Kasumi-1 (cell line): ENCODE data around the gene TRAK2.
A peak's percentile ranks its signal among the peaks of the same experiment; 100 is the strongest.
"Not testable (repeated sequence)": the region's sequence is repeated elsewhere in the genome, so short reads cannot be mapped to it uniquely, and the experiment has no call there.

Experiments used
- DNase-seq, 2 experiments: peaks; one replicate each; lab custom pipeline; 2025; lab: John Stamatoyannopoulos, UW

The TRAK2 gene

DNA sequence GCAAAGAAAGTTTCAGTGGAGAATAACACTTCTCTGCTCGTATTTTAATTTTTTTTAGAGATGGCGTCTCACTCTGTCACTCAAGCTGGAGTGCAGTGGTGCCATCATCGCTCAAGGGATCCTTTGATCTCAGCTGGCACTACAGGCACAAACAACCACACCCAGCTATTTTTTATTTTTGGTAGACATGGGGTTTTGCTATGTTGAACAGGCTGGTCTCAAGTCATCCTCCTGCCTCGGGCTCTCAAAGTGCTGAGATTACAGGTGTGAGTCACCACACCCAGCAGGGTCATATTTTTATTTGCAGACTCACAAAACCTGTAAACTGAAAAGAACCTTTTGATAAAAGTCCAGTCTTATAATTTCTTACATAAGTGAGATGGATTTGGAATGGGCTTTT lies 2.6 kb downstream of the TRAK2 start:
- no peak for DNase-seq

DNA sequence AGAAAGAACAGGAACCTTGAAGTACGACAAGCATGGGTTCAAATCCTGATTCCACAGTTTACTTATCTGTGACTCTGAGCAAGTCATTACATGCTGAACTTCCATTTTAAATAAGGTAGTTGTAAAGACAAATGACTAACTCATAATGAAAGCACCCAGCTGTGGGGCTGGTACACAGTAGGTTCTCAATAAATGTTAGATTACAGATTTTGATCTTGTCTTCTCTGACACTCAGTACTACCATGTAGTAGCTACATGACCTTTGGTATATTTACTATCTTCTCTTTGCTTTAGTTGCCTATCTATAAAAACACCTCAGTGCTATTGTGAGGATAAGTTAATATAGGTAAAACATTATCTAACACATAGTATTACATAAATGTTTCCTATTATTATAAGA lies 3.2 kb downstream of the TRAK2 start:
- DNase-seq = no peak

DNA sequence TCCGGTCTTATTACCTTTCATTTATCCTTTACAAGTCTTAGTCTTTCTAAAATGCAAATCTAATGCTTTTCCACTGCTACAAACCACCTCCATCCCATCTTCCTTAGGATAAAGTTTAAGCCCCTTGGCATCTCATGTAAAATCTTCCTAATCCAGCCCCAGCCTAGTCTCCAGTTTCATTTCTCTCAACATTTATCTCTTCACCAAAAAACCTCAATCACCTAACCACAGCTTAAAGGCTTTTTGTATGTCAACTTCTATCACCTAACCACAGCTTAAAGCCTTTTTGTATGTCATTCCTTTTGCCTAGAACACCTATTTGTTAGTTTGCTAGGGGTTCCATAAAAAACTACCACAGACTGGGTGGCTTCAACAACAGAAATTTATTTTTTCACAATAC lies 4.2 kb downstream of the TRAK2 start:
- DNase-seq = no peak

DNA sequence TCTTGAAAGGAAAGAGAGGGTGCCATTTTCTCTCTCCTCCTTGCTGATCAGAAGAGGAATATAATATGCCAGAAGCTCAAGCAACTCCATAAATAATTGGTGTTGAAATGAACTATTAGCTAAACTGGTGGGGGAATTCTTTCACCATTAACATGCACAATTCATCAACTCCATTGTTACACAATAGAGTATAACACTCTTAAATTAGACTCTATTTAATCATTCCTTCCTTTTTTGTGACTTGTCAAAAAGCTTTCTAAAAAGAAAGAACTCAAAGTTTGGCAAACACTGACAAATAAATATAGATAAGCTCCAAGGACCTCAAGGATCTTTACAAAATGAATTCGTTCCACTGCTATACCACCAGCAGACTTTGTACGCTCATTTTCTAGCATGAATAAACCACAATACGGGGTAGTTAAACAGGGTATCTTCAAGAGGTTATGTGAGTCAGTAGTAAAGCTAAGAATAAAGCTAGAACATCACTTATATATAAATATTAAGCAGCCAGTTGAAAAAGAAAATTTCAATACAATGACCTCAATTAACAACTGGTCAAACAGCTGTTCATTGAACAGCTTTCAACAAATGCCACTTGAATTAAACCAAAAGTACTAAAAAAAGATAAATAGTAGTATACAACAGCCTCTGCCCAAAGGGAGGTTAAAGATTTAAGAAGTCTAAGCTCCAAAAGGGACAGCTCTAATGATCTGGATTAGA lies 6.4 kb downstream of the TRAK2 start:
- no peak for DNase-seq

DNA sequence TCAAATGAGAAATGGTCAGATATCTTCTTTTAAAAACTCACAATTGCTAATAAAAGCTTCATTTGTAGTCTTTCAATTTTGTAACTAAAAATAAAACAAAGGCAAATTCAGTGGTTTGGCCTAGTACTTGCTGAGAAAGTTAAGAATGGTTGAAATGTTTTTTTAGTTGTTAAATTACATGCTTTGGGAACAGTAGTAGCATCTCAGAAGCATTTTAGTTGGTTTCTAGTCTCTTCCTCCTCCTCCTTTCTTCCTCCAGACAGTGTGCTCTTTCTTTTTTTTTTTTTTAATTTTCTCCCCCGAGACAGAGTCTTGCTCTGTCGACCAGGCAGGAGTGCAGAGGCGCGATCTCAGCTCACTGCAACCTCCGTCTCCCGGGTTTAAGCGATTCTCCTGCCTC lies 9.8 kb downstream of the TRAK2 start:
- no peak for DNase-seq

DNA sequence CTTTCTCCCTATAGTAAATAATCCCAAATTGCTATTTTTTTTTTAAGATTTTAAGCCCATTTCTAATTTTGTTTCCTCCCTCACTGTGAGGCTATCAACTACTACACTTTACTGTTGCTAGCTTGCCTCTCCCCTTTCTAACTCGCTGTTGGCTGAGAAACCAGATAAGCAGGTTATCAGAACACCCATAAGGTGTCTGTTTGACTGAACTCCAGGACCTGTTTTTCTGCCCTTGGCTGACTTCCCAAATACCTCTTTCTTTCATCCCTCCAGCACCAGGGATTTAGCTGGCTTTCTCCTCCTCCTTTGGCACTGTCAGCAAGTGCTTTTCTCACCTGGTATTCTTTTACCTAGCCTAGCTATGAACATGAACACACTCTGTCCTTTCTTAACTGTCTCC lies 11.1 kb downstream of the TRAK2 start:
- no peak for DNase-seq

DNA sequence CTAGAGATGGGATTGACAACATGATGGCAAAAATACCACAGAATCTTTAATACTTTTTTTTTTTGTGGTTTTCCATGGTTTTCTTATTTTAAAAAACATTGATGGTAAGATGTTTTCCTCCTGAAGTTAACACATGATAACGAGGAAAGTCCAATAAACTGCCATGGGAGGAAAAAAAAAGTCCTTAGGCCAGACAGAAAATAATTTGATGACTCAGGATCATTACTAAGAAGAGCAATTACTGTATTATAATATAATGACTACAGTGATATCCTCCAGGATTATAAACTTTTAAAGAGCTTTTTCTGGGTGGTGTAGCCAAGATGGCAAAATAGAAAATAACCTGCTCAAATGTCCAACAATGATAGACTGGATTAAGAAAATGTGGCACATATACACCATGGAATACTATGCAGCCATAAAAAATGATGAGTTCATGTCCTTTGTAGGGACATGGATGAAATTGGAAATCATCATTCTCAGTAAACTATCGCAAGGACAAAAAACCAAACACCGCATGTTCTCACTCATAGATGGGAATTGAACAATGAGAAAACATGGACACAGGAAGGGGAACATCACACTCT lies 11.8 kb downstream of the TRAK2 start:
- not testable (repeated sequence) for DNase-seq

DNA sequence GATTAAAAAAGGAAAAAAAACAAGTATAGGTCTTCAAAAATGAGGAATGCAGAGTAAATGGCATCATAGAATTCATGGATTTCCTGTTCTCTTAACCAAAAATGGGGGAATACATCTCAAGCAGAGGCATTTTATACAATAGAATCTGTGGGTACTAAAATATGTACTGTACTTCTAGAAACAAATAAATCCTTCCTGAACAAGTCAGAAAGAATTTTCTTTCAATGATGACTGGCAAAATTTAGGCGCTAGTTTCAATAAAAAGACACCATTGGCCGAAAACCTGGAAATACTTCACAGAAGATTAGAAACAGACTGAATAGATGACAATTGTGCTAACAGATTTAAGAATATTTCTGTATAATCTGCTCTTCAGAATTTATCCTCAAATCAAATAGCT lies 15.1 kb downstream of the TRAK2 start:
- DNase-seq = no peak

DNA sequence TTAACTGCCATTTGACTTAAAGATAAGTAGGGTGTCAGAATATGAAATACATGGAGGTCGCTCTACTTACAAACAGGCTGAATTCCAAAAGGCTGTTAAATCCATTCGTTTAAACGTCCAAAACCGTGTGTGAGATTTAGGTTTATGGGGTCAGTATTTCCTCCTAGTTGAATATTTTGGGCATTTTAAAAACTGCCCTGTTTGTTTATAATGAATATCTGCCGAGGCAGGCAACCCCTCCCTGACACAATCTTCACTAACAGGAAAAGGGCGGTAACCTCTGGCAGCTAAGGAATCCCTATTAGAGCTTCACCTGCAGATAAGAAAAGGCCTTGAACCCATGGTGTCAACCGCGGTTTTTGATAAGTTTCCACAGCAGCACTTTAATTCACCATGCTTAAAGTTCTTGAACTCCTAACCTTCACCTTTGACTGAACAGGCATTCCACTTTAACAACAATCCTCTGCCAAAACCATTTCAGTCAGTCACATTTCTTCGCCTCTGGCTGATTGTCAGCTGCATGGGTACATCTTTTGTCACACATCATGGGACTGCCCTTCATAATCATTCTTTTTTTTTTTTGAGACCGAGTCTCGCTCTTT lies 17.8 kb downstream of the TRAK2 start:
- no peak for DNase-seq

DNA sequence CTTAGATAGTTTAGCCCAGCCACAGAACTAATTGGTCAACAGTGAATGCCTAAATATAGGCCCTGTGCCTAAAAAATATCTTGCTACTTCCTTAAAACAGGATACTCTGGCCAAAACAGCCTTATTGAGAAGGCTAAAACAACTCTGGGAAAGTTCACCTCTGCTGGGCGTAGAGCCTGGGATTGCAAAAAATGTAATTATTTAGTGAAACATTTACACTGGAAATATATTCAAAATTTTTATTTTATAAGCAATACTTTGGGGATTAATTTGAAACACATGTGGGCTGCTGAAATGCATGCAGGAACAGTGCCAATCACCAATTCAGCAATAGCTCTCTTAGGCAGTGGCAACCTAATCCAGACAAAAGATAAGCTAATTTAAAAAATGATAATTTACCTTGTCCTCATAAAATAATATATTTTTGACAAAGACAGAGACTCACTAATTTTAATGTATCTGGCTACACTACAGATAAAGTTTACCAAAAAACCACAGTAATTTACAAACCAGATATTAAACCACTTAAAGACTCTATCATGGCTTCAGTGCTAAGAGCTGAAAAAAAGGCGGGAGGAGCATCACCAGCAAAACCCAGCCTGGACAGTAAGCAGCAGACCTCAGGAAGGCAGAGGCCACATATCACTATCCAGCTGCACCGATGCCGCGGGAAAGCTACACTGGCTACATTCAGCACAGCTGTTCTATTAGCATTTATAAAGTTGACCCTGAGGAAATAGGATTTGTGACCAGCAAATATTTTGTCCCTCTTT lies 18.5 kb downstream of the TRAK2 start:
- no peak for DNase-seq

DNA sequence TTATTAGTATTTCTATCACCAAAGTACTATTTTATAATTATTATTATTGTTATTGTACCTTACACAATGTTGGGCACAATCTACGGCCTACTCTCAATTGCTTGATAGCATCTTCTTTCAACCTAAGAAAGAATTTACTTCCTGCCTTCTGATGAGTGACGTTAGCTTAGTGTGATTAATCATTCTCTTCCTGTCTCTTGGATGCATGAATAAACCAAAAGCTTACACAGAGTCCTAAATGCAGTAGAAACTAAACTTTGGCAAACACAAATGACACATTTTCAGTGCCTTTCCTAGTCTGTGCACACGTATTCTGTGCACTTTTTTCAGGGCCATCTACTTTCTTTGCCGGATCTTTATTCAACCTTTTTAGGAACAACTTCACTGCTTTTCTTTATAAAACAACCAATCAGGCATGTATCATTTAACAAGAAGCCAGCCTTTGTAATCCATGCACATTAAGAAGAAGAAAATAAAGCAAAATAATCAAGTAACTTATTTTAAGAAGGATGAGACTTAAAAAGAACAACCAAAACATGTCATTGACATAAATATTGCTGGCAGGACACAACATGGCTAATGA lies 19.1 kb downstream of the TRAK2 start:
- DNase-seq = peak; percentile 10 to 22

DNA sequence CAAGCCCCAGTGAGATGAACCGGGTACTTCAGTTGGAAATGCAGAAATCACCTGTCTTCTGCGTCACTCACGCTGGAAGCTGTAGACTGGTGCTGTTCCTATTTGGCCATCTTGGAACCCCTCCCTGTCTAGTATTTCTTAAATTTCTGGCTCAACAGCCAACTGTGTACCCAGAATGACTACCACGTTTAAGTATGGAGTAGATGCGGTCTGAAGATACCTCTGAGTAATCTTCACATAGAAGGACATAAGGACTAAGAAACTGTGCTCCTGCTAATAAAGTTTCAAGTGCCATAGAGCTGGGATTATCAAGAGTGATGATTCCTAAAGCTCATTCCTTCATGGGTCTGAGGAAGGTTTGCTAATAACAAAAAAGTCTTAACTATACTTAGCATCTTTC lies 20.4 kb downstream of the TRAK2 start:
- DNase-seq = no peak

DNA sequence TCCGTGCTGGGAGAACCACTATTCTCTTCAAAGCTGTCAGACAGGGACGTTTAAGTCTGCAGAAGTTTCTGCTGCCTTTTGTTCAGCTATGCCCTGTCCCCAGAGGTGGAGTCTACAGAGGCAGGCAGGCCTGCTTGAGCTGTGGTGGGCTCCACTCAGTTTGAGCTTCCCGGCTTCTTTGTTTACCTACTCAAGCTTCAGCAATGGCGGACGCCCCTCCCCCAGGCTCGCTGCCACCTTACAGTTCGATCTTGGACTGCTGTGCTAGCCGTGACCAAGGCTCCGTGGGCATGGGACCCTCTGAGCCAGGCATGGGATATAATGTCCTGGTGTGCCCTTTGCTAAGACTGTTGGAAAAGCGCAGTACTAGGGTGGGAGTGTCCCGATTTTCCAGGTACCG lies 20.9 kb downstream of the TRAK2 start:
- not testable (repeated sequence) for DNase-seq

DNA sequence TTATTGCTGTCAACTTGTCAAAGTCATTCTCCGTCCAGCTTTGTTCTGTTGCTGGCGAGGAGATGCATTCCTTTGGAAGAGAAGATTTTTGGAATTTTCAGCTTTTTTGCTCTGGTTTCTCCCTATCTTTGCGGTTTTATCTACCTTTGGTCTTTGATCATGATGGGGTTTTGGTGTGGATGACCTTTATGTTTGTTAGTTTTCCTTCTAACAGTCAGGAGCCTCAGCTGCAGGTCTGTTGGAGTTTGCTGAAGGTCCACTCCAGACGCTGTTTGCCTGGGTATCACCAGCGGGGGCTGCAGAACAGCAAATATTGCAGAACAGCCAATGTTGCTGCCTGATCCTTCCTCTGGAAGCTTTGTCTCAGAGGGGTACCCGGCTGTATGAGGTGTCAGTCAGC lies 21.4 kb downstream of the TRAK2 start:
- DNase-seq = not testable (repeated sequence)

DNA sequence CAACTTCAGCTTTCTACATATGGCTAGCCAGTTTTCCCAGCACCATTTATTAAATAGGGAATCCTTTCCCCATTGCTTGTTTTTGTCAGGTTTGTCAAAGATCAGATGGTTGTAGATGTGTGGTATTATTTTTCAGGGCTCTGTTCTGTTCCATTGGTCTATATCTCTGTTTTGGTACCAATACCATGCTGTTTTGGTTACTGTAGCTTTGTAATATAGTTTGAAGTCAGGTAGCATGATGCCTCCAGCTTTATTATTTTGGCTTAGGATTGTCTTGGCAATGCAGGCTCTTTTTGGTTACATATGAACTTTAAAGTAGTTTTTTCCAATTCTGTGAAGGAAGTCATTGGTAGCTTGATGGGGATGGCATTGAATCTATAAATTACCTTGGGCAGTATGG lies 22.9 kb downstream of the TRAK2 start:
- not testable (repeated sequence) for DNase-seq

DNA sequence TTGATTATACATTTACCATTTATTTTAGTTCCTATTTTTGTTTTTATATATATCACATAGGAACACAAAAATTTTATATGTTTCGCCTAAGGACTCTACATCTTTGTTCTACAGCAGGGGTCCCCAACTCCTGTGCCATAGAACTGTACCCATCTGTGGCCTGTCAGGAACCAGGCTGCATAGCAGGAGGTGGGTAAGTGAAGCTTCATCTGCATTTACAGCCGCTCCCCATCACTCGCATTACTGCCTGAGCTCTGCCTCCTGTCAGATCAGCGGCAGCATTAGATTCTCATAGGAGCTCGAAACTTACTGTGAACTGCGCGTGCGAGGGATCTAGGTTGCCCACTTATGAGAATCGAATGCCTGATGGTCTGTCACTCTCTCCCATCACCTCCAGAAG lies 25.3 kb downstream of the TRAK2 start:
- DNase-seq = no peak

DNA sequence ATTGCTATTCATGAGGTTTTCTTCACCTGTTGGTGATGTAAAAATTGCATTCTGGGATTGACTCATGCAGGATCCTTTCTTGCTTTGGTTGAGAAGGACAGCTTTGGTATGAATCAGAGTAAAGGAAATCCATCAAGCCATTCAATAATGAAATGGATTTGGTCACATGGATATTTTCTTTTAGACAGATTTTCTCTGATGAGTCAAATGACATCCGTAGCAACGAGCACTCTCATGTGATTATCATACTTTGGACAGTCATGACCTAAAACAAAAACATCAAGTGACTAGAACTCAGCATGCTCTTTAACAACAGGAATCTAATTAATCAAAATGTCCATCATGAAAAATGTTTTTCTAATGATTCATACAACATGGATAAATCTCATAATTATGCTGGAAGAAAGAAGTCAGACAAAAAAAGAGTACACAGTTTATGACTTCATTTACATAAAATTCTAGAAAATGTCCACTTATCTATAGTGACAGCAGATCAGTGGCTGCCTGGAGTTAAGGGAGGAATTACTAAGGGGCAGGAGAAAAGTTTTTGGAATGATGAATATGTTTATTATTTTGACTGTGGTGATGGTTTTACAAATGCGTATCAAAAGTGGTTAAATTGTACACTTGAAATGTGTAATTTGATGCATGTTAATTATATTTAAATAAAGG lies 30.7 kb downstream of the TRAK2 start:
- DNase-seq = no peak

DNA sequence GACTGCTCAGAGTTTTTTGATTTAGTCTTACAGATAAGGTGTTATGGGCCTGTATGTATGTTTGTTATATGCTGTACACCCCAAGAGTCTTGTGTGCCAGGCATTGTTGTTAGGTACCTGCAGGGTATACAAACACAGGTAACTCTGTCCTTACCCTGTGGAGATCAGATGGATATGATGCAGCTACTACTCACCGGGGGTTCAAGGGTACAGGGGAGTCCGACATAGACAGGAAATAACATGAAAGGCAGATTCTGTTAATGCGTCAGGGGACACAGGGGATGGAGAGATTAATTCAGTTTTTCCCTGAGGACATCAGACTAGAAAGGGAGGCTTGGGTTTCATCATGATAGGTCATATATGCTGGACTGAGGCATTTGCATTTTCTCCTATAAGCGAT lies 31.3 kb downstream of the TRAK2 start:
- DNase-seq = no peak

DNA sequence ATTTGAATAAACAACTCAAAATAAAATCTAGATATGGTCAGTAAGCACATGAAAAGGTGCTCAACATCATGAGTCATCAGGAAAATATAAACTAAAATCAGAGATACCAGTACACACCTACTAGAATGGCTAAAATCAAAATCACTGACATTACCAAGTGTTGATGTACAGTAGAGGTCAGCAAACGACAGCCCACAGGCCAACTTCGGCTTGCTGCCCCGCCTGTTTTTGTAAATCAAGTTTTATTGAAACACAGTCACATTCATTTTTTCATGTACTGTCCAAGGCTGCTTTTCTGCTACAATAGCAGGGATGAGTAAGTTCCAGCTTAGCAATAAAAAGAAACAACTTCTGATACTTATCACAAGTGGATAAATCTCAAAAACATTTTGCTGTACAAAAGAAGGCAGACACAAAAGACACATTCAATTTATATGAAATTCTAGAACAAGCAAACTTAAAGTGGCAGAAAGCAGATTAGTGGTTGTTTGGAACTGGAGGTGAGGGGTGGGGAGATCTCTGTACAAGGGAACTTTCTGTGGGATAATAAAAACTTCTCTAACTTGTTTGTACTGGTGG lies 32.1 kb downstream of the TRAK2 start:
- no peak for DNase-seq

DNA sequence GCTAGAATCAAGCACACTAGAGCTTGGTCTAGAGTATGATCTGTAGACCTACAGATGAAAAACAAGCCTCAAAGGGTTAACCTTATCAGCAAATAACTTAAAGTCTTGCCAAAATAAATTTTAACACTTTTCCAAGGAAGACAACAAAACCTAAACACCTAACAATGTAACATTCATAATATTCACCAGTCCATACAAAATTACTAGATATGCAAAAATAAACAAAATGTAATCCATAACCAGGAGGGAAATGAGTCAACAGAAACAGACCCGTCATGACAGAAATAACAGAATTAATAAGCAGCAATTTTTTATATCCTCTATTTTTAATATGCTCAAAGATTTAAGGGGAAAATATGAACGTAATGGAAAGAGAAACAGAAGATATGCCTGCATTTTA lies 36.1 kb downstream of the TRAK2 start:
- no peak for DNase-seq
